Measurements from ENCODE around the gene KDM4B.
"Not testable (repeated sequence)": the region's sequence is repeated elsewhere in the genome, so short reads cannot be mapped to it uniquely, and the experiment has no call there.

KDM4B gene

GRCh38 chr19:4969292-4969771 is 419 bp downstream of the KDM4B start:
- no peak for DNase-seq

DNA sequence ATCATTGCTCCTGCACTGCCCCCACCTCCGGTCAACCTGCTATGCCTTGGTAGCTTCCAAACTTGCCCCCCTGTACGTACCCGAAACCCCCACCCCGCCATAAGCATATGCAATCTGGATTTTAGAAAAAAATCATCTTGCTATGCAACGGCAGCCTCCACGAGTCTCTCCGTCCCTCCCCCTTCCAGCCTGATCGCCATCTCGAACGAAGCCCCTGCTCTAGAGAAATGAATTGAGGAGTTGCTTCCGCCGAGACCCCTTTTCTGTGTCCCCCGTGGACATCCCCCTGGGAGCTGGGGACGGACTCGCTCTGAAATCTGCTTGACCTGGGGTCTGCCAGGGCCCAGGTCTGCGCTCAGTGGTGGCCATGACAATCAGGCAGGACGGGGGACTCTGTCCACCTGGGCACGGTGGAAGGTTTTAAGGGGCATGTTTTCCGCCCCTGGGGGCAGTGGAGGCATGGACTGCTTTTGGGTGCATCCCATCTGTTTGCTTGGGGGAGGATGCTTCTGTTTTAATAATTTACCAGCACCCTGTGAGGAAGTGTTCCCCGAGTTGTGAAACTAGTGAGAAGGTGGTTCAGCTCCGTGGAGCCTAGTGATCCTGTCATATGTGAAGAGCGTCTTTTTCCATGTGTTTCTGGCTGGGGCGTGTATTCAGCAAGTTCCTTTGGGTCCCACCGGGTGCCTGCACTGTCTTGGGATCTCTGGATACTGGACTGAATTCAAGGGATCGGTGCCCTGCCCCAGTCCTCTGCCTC is 1.0 kb downstream of the KDM4B start:
- DNase-seq = no peak

- DNase-seq = peak in 1 of 2 experiments; percentile 41
Measured at GRCh38 chr19:4970558-4971423, 1.9 kb downstream of the KDM4B start.

DNA sequence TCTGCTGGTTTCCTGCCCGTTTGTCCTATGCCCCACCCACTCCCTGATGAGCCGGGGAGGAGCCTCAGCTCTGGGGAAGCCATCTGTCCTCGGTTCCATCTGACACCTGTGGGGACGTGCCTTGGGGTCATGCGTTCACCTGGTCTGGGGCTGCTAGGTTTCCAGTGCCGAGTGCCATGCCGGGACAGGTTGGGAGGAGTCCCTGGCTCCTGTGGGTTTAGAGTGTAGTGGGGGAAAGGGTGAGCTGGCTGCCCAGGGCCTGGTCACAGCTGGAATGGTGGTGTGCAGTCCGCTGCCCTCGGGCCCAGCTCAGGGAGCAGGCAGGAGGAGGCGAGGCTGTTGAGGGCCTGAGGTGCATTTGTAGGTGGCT is 2.5 kb downstream of the KDM4B start:
- peak; percentile 49 to 71 for DNase-seq

GRCh38 chr19:4971816-4972495 is 3.0 kb downstream of the KDM4B start:
- no peak for DNase-seq

DNA sequence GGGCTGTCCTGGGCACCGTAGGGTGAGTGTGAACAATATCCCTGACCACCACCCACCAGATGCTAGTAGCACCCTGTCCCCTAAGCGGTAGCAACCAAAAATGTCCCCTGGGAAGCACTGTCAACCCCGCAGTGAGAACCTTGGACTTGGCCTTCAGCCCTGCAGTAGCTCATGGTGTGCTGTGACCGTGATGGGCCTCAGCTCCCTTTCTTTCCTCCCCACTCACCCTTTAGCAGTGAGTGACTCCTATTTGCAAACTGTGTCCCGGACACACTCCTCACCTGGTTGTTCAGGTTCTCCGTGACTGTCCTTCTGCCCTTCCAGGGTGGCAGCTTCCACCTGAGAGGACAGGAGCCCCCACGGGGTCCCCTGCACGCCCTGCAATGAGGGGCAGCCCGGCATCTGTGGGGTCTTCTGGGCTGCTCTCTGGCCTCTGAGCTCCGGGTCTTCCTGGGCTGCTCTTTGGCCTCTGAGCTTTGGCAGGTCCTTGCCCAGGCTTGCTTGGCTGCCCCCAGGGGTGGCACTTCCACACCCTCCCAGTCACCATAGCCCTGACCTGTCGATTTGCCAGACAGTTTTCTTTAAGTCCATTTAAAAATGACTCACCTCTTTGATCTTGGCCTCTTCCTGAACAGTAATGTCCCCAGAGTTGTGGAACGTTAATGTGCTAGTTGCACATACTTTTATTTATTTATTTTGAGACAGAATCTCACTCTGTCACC is 3.8 kb downstream of the KDM4B start:
- DNase-seq = no peak

DNA sequence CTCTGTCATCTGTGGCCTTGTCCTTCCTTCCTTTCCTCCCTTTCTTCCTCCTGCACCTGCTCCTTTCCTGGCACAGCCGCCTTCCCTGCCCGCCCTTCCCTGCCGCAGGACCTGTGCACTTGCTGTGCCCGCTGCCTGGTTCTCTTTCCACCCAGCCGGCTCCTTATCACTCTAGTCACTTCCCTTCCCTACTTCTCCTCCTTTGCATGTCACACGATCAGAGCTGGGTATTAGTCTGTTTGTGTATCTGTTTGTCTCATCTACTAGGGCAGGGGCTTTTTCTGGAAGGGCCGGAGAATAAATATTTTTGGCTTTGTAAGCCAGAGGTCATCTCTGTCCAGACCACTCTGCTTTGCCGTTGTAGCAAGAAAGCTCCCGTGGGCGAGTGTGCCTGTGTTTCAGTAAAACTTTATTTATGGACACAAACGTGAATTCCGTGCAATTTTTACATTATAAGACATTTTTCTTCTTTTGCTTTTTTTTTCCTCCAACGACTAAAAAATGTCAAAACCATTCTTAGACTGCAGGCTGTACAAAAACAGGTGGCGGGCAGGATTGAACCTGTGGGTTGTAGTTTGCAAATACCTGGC is 6.1 kb downstream of the KDM4B start:
- no peak for DNase-seq

DNA sequence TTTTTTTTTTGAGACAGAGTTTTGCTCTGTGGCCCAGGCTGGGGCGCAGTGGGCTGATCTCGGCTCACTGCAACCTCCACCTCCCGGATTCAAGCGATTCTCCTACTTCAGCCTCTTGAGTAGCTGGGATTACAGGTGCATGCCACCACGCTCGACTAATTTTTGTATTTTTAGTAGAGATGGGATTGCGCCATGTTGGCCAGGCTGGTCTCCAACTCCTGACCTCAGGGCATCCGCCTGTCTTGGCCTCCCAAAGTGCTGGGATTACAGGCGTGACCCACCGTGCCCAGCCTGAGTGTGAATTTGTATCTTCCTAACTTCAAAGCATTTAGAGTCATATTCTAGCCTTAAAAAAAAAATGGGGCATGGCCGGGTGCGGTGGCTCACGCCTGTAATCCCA is 6.7 kb downstream of the KDM4B start:
- not testable (repeated sequence) for DNase-seq

DNA sequence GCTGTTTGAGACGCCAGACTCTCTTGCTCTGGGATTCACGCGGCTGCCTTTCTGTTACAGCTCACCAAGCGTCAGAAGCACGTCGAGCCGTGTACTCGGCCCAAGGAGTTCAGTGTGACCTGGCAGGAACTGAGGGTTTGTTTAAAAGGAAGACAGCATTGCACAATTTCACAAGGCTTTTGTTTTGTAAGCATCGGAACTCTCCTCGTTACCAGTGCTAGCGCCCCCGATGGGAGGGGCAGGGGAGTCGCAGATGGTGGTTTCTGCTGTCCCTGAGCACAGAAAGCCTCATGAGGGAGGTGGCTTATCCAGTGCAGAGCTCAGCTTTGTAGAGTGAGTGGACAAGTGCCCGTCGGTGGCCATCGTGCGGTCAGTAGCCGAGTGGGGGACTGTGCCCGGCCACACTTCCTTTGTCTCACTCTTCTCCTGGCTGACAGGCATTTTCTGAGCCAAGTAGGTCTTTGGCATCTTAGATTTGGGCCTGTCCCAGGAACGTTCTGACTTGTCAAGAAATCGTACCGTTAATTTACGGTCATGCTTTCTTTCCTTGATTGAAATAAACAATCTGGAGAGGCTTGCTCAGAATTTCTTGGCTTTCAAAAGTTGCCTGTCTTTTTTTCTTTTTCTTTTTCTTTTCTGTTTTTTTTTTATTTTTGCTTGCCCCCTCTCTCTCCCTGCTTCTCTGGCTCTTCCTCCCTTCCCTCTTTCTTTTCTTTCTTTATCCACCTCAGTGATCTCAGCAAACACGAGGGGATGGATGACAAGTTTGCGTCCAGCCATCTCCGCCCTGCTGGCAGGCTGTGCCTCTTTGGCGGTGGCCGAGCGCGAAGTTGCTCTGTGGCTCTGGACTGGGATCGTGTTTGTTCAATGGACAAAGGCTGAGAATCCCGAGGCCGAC is 7.7 kb downstream of the KDM4B start:
- DNase-seq = no peak

GRCh38 chr19:4977299-4978174 is 8.6 kb downstream of the KDM4B start:
- DNase-seq = no peak

- DNase-seq = no peak
Measured at GRCh38 chr19:4979211-4979807, 10.4 kb downstream of the KDM4B start.

- DNase-seq = no peak
Measured at GRCh38 chr19:4980067-4980466, 11.2 kb downstream of the KDM4B start.

DNA sequence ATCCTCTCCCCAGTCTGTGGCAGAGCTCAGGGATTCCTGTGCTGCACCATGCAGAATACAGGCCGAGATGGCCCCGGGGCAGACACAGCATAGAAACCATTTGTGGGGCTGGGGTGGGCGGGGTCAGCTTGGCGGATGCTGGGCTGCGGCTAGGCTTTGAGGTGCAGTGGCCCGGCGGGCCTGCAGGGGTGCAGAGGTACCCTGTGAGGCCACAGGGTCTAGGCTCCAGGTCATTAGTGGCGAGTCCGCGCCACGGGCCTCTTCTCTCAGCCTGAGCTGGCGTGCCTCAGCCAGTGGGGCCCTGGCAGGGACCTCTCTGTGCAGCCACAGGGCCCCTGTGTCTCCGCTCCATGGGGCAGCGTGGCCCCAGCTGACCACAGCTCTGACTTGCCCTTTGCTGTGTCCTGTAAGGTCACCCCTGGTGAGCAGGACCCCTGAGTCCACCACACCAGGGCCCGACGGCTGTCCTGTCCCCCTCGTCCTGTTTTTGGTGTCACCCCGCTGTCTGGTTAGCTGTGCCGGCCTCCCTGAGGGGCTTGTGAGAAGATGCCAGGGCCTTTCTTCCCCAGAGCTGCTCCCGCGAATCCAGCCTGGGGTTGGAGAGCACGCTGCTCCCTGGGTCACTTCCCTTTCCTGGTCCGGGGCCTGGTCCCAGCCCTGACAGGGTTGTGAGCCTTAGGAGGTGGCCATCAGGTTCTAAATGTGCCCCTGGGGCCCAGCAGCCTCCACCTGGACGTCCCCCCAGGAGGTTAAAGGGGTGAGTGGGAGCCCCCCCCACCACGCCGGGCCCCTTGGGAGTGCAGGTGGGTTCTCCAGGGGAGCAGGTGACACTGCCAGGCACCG is 12.1 kb downstream of the KDM4B start:
- DNase-seq = no peak

GRCh38 chr19:4981681-4981958 is 12.7 kb downstream of the KDM4B start:
- no peak for DNase-seq

GRCh38 chr19:4983346-4984105 is 14.6 kb downstream of the KDM4B start:
- no peak for DNase-seq

GRCh38 chr19:4984106-4984380 is 15.1 kb downstream of the KDM4B start:
- no peak for DNase-seq

DNA sequence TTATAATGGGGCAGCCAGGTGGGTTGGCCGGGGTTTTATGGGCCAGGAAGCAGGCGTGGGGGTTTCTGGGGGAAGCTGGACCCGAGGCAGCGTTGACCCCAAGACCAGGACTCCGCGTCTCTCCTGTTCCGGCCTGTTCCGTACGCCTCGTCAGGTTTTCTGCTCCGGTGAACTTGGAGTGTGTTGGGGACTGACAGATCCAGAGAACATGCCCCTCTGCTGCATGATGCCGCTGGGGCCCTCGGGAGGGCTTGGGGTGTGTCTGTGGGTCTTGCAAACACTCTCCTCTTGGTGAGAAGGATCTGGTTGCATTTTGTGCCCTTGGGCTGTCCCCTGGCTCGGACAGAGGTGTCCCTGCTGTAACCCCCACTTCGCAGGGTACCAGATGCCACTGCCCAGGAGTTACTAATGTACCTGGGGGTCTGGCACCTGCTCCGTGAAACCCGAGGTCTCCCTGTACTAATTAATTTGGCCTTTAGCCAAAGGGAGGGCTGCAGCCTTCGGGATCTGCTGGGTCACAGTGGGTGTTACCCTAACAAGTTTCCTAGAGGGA is 15.6 kb downstream of the KDM4B start:
- peak in 1 of 2 experiments; percentile 9 for DNase-seq

DNA sequence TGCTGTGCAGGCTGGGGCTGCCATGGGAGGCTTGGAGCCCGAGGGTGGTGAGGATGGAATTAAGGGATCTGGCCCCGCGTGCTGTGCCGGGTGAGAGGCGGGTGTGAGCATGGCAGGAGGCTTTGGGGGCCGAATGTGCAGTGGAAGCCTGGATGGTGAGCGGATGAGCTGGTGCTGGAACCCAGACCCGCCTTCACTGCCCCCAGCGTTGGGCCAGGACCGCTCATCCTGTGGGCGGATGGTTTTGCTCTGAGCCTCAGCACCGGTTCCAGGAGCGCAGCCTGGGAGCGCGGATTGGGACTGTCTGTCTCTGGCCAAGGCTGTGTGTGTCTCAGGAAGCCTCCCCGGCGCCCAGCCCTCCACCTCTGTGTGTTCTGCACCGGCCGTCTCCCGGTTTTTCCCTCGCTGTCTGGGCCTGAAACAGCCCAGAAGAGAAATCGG is 16.7 kb downstream of the KDM4B start:
- no peak for DNase-seq

All from NCI-H524 (cell line).